Neural crest cell (in vitro differentiated cells): ENCODE measurements around the gene ARHGEF10L. TPM values are rescaled to one million over a fixed set of nuclear protein-coding genes. Genes with fewer than 3 reads are reported as not detected.

Experiments used
- DNase-seq: peaks from one replicate; pipeline ENCODE4 v3.0.0; 2021; ENCODE audit warnings: low read depth, mixed read lengths, low spot score
- H3K27ac Mint-ChIP-seq: one replicate; pipeline ENCODE4 v1.8.0; 2021; ENCODE audit warnings: mild to moderate bottlenecking, mixed read lengths; ENCODE audit not compliant: unreplicated experiment
- H3K27me3 Mint-ChIP-seq: 2 replicates; pipeline ENCODE4 v1.8.0; 2021; ENCODE audit warnings: low read depth, mild to moderate bottlenecking, mixed read lengths
- H3K36me3 Mint-ChIP-seq: 2 replicates; pipeline ENCODE4 v1.8.0; 2021; ENCODE audit warnings: low read depth, mild to moderate bottlenecking, mixed read lengths
- H3K4me1 Mint-ChIP-seq: 2 replicates; pipeline ENCODE4 v1.8.0; 2021; ENCODE audit warnings: mixed read lengths
- H3K4me3 Mint-ChIP-seq: one replicate; pipeline ENCODE4 v1.8.0; 2021; ENCODE audit warnings: mild to moderate bottlenecking, mixed read lengths
- H3K9me3 Mint-ChIP-seq: 2 replicates; pipeline ENCODE4 v1.8.0; 2021; ENCODE audit warnings: mixed read lengths
- total RNA-seq: library from RNA; stranded (reverse); gene quantifications from 2 replicates; pipeline ENCODE4 v1.2.1, GENCODE V29; 2021
- TF ChIP-seq, protein P1 (sequence below): fragments of 200-600 bp; sonication (generic); conservative IDR thresholded peaks from 2 replicates; pipeline ENCODE4 v1.5.0; 2021; ENCODE audit warnings: antibody characterized with exemption, mild to moderate bottlenecking

Gene ARHGEF10L
- total RNA-seq, 1 donor from 2014 or later = 22.2 TPM

DNA sequence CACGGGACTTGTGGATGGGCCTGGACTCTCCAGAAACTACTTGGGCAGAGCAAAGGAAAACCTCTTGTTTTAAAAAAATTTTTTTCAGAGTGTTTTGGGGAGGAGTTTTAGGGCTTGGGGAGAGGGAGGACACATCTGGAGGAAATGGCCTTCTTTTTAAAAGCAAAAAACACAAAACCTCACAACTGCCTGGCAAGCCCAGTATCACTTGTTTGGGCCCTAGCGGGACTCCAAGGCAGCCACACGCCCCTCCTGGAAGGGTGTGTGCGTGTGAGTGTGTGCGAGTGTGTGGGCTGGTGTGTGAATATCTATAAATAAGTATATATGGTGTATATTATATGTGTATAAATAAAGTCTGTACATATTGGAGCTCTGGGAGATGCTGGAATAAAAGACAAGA lies 158.0 kb downstream of the ARHGEF10L start:
- H3K36me3 Mint-ChIP-seq = peaks cover 3% of the 10 kb centered on the region
- H3K9me3 Mint-ChIP-seq = no peaks in the 10 kb centered on the region
- no peak overlapping the region for H3K27ac Mint-ChIP-seq
- H3K4me3 Mint-ChIP-seq = no peak overlapping the region
- H3K4me1 Mint-ChIP-seq = peaks cover 21% of the 10 kb centered on the region
- TF ChIP-seq, protein P1, sequence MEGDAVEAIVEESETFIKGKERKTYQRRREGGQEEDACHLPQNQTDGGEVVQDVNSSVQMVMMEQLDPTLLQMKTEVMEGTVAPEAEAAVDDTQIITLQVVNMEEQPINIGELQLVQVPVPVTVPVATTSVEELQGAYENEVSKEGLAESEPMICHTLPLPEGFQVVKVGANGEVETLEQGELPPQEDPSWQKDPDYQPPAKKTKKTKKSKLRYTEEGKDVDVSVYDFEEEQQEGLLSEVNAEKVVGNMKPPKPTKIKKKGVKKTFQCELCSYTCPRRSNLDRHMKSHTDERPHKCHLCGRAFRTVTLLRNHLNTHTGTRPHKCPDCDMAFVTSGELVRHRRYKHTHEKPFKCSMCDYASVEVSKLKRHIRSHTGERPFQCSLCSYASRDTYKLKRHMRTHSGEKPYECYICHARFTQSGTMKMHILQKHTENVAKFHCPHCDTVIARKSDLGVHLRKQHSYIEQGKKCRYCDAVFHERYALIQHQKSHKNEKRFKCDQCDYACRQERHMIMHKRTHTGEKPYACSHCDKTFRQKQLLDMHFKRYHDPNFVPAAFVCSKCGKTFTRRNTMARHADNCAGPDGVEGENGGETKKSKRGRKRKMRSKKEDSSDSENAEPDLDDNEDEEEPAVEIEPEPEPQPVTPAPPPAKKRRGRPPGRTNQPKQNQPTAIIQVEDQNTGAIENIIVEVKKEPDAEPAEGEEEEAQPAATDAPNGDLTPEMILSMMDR = no peak
- H3K27me3 Mint-ChIP-seq = no peaks in the 10 kb centered on the region
- DNase-seq = no peak

DNA sequence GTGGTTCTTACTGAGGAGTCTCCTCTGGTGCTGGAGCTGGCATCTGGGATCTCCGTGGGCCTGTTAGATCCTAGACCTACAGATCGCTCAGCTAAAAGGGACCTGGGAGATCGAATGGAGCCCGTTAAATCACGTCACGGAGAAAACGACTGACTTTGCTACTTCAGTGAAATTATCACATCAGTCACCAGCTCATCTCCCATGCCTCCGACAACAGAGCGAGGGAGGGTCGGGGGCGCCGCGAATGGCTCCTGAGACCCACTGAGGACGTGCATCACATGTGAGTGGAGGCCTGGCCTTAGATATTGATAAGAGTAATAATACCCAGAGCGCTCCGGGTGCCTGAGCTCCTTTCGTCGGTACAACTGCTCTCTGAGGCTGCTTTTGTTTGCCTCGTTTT lies 160.1 kb downstream of the ARHGEF10L start:
- peak overlapping the region; percentile 76 for H3K27ac Mint-ChIP-seq
- H3K36me3 Mint-ChIP-seq = peaks cover 3% of the 10 kb centered on the region
- peaks cover 27% of the 10 kb centered on the region for H3K4me1 Mint-ChIP-seq
- H3K9me3 Mint-ChIP-seq = no peaks in the 10 kb centered on the region
- H3K27me3 Mint-ChIP-seq = no peaks in the 10 kb centered on the region
- no peak for DNase-seq
- TF ChIP-seq, protein P1 = no peak
- H3K4me3 Mint-ChIP-seq = no peak overlapping the region

DNA sequence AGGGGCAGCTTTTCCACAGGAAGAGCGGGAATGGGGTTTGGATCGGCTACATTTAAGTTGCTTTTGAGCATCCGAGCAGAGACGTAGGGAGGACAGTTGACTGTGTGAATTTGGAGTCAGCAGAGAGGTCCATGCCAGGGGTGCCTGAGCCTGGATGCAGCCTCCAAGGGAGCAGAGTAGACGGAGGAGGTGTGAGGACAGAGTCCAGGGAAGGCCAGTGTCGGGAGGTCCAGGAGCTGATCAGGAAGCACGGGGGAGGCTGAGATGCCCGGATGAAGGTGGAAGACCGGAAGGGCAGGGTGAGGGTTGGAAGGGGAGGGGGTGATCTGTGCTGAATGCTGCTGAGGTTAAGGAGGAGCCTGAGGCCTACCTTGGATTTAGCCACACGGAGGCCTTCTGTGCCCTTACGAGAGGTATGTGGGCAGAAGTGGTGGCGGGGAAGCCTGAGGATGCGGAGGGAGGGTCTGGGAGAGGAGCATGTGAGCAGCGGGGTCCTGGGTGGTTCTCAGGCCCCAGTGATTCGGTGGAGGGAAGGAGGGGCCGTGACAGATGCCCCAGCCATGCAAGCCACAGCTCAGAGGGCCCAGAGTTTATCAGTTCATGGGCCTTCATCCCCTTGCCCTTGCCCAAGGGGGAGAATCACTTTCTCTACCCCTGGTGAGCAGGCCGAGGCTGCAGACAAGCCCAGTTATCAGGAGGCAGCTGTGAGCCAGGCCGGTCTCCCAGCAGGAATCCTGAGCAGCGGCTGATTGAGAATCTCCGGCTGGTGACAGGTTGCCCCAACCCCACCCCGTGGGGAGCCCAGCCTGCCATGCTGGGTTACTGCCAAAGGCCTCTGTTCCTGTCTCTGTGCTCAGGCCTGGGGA lies 161.7 kb downstream of the ARHGEF10L start:
- Mint-ChIP-seq H3K36me3 (peaks cover 3% of the 10 kb centered on the region), H3K9me3 (no peaks in the 10 kb centered on the region), H3K4me3 (no peak overlapping the region), H3K4me1 (peaks cover 31% of the 10 kb centered on the region), H3K27me3 (no peaks in the 10 kb centered on the region), H3K27ac (peak overlapping the region; percentile 85)
- TF ChIP-seq, protein P1 = no peak
- no peak for DNase-seq

DNA sequence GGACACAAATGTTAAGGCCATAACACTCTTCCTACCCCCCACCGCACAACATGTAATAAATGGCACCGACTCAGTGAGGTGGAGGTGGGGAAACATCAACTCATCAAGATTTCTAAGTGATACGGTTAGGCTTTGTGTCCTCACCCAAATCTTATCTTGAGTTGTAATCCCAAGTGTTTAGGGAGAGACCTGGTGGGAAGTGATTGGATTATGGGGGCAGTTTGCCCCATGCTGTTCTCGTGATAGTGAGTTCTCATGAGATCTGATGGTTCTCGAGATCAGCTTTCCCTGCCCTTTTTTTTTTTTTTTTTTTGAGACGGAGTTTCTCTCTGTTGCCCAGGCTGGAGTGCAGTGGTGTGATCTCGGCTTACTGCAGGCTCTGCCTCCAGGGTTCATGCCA lies 164.7 kb downstream of the ARHGEF10L start:
- Mint-ChIP-seq H3K36me3 (no peaks in the 10 kb centered on the region), H3K4me3 (no peak overlapping the region), H3K27me3 (no peaks in the 10 kb centered on the region), H3K27ac (no peak overlapping the region), H3K4me1 (peaks cover 40% of the 10 kb centered on the region), H3K9me3 (no peaks in the 10 kb centered on the region)
- TF ChIP-seq, protein P1 = no peak
- DNase-seq = no peak

DNA sequence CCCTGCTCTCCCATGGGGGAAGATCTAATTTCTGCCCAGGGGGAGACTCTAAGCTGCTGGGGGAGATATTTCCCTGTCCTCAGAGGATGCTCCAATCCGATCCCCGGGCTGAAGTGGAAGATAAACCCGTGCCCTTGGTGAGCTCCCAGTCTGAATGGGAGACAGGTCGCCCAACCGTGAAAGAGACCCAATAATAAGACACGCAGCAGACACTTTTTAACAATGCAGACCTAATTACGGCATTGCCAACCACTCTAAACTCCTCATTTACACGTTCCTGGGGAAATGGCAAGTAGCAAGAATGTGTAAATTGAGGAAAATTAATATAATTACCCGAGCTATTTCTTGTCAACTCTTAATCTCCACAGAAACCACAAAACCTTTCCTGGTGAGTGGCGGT lies 166.9 kb downstream of the ARHGEF10L start:
- no peak for DNase-seq
- peaks cover 3% of the 10 kb centered on the region for H3K9me3 Mint-ChIP-seq
- H3K27me3 Mint-ChIP-seq = no peaks in the 10 kb centered on the region
- peaks cover 31% of the 10 kb centered on the region for H3K4me1 Mint-ChIP-seq
- H3K27ac Mint-ChIP-seq = no peak overlapping the region
- TF ChIP-seq, protein P1 = no peak
- no peak overlapping the region for H3K4me3 Mint-ChIP-seq
- H3K36me3 Mint-ChIP-seq = no peaks in the 10 kb centered on the region
